Vagina (tissue), 2 donors: ENCODE results near the gene CCDC201.

ENCODE experiments used
- CTCF ChIP-seq, 3 experiments: fragments of 450-650 bp in 2 of 3; fragments of 200-600 bp in 1 of 3; sonication (generic) in 1 of 3; IDR thresholded peaks; one replicate each; pipeline ENCODE4 v1.5.1; 2017 to 2019; ENCODE audit warnings: antibody characterized with exemption in 3 of 3, mild to moderate bottlenecking in 2 of 3, moderate library complexity in 2 of 3
- POLR2A ChIP-seq, 2 donors: fragments of 450-650 bp; IDR thresholded peaks; one replicate each; pipeline ENCODE4 v1.6.1; 2017; ENCODE audit warnings: antibody characterized with exemption in 2 of 2, mild to moderate bottlenecking in 2 of 2, moderate library complexity in 2 of 2

- TF ChIP-seq CTCF (IDR thresholded peaks at IDR 0.05) (no peak), POLR2A (IDR thresholded peaks at IDR 0.05) (no peak)
Observed at GRCh38 chr7:45915606-45916005, 42.7 kb upstream of the CCDC201 start.
